Measurements from ENCODE around the gene MGST2. TPM values are rescaled to one million over a fixed set of nuclear protein-coding genes. Genes with fewer than 3 reads are reported as not detected.

MGST2 gene
- total RNA-seq, 1 experiment from 2014 or later: 81.8 TPM

DNA sequence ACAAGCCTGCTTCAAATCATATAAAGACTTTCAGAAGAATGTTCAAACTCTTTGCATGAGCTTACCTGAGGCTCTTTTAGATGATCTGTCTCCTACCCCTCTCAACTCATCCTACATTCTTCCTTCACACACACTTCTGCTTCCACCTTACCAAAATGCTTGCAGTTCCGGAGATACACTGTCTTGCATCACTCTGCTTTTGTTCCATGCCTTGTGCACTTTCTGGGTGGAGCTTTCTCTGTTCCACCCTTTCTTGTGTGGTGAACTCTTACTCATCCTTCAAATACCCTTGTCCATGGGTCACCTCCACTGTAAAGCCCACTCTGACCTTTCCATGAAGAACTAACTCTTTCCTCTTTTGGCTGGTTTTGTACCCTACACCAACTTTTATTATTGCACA is 18.4 kb upstream of the MGST2 start:
- peak overlapping the region; percentile 43; the same call in 1 of the 2 replicates for H3K4me2 ChIP-seq
- H3K36me3 ChIP-seq (ENCODE audit: low read depth): no peaks in the 10 kb centered on the region
- no peak for DNase-seq
- no peaks in the 10 kb centered on the region for H3K27me3 ChIP-seq (ENCODE audit: insufficient read depth, low read depth)
- H3K27ac ChIP-seq: peak overlapping the region; percentile 69
- H3K9me2 ChIP-seq (ENCODE audit: insufficient read depth): no peaks in the 10 kb centered on the region
- POLR2A ChIA-PET (ENCODE audit: unreplicated experiment): no interaction called here
- H3K4me1 ChIP-seq (replicated peaks; ENCODE audit: insufficient read depth): peaks cover 47% of the 10 kb centered on the region
- TF ChIP-seq EZH2 (IDR thresholded peaks at IDR 0.05; ENCODE audit: low read depth): no peak
- TF ChIP-seq, protein P1, sequence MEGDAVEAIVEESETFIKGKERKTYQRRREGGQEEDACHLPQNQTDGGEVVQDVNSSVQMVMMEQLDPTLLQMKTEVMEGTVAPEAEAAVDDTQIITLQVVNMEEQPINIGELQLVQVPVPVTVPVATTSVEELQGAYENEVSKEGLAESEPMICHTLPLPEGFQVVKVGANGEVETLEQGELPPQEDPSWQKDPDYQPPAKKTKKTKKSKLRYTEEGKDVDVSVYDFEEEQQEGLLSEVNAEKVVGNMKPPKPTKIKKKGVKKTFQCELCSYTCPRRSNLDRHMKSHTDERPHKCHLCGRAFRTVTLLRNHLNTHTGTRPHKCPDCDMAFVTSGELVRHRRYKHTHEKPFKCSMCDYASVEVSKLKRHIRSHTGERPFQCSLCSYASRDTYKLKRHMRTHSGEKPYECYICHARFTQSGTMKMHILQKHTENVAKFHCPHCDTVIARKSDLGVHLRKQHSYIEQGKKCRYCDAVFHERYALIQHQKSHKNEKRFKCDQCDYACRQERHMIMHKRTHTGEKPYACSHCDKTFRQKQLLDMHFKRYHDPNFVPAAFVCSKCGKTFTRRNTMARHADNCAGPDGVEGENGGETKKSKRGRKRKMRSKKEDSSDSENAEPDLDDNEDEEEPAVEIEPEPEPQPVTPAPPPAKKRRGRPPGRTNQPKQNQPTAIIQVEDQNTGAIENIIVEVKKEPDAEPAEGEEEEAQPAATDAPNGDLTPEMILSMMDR (conservative IDR thresholded peaks at IDR 0.05): no peak
- H4K20me1 ChIP-seq (ENCODE audit: insufficient read depth): no peaks in the 10 kb centered on the region
- 0 out of 2 replicates have a peak, but pooled peaks cover 6% of the 10 kb centered on the region for H3K9me3 ChIP-seq (ENCODE audit: insufficient read depth, low read depth)
- CTCF ChIA-PET: no interaction called here
- H3K79me2 ChIP-seq (ENCODE audit: low read depth): no peaks in the 10 kb centered on the region
- peaks cover 16% of the 10 kb centered on the region for H3F3A ChIP-seq (ENCODE audit: insufficient read depth, low read depth)
- intact Hi-C loops (cut with micrococcal nuclease; ENCODE audit: unreplicated experiment): loop anchor here (5.0 kb wide), 1 partner anchor 470 kb away; the partner anchor contains the start of gene ELF2
- 0 out of 2 replicates have a peak overlapping the region, but pooled peaks have one; percentile 6 for H3K4me3 ChIP-seq
- no peak overlapping the region for H2AFZ ChIP-seq
- BruUV-seq (replicated peaks): no TSS peak

DNA sequence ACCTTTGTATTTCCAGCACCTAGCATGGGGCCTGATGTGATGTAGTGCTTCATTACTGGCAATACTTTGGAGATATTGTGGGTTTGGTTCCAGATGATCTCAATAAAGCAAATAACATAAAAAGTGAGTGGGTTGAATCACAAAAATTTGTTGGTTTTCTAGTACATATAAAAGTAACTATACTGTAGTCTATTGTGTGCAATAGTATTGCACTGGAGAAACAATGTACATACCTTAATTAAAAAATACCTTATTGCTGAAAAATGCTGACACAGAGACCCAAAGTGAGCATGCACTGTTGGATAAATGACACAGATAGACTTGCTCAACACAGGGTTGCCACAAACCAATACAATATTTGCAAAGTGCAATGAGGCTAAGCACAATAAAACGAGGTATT is 17.7 kb upstream of the MGST2 start:
- H4K20me1 ChIP-seq (ENCODE audit: insufficient read depth): no peaks in the 10 kb centered on the region

DNA sequence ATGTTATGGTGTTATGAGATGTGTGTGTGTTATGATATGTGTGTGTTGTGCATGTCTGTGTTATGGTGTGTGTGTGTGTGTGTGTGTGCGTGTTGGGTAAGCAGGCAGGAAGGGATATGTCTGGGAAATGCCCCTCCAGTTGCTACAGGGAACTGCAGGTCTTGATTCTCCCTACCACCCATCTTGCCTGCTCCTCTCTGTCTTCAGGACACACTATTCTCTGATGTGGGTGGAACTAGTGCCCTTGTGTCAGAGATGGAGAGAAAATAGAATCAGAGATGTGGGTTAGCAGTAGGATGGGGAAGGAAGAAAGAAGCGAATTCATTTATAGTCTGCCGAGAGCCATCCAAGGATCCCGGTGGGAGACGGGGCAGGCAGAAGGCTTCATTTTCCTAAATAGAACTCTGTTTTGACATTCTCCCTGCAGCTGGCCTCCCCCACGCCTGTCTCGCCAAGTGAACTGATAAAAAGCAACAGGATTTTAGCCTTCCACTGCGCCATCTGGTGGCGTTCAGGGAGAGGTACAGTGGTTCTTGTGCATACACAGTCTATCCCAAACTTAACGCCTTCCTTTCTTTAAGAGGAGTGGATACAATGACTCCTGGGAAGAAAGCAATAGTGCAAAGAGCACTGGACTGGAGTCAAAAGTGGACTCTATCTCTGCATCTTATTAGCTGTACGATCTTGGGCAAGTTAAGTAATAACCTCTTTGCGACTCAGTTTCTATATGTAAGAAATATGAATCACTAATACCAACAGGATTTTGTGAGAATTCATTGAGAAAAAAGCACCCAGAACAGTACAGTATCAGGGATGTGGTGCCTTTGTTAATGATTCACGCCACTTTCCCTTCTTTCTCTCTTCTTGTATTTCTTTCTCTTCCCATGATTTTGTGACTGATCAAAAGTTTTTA is 14.1 kb upstream of the MGST2 start:
- Histone ChIP-seq H3K4me1 (replicated peaks; ENCODE audit: insufficient read depth) (peaks cover 16% of the 10 kb centered on the region), H4K20me1 (ENCODE audit: insufficient read depth) (no peaks in the 10 kb centered on the region), H3K4me3 (no peak overlapping the region), H3K27ac (no peak overlapping the region), H3K9me3 (ENCODE audit: insufficient read depth, low read depth) (no peaks in the 10 kb centered on the region), H3K9me2 (ENCODE audit: insufficient read depth) (no peaks in the 10 kb centered on the region), H2AFZ (no peak overlapping the region), H3K79me2 (ENCODE audit: low read depth) (no peaks in the 10 kb centered on the region), H3K36me3 (ENCODE audit: low read depth) (no peaks in the 10 kb centered on the region), H3F3A (ENCODE audit: insufficient read depth, low read depth) (peaks cover 5% of the 10 kb centered on the region; the same call in 1 of the 2 replicates), H3K27me3 (ENCODE audit: insufficient read depth, low read depth) (no peaks in the 10 kb centered on the region), H3K4me2 (peak overlapping the region; percentile 39; the same call in 1 of the 2 replicates)
- POLR2A ChIA-PET (ENCODE audit: unreplicated experiment): interaction anchor here (0.7 kb wide), 2 partner anchors 11 to 621 kb away, joined by 3 to 6 read pairs; no protein-coding TSS in a partner anchor
- DNase-seq: peak; percentile 49 to 60
- BruUV-seq (replicated peaks): no TSS peak
- CTCF ChIA-PET: interaction anchor here (0.5 to 1.3 kb wide), 4 partner anchors 9 to 977 kb away, joined by 3 to 4 read pairs (median 4); no protein-coding TSS in a partner anchor
- intact Hi-C loops (cut with micrococcal nuclease; ENCODE audit: unreplicated experiment): loop anchor here (1.0 to 10.0 kb wide), 5 partner anchors 48 to 621 kb away; partner anchors contain the start of genes NAA15 and NDUFC1
- TF ChIP-seq, protein P1 (conservative IDR thresholded peaks at IDR 0.05): peak; percentile 93
- no peak for TF ChIP-seq EZH2 (IDR thresholded peaks at IDR 0.05; ENCODE audit: low read depth)

More for the DNA sequence above, 17.7 kb upstream of the MGST2 start:
- Histone ChIP-seq H3K27ac (no peak overlapping the region), H3K4me3 (no peak overlapping the region), H2AFZ (no peak overlapping the region), H3K9me3 (ENCODE audit: insufficient read depth, low read depth) (0 out of 2 replicates have a peak, but pooled peaks cover 6% of the 10 kb centered on the region), H3K9me2 (ENCODE audit: insufficient read depth) (no peaks in the 10 kb centered on the region), H3K27me3 (ENCODE audit: insufficient read depth, low read depth) (no peaks in the 10 kb centered on the region), H3F3A (ENCODE audit: insufficient read depth, low read depth) (peaks cover 16% of the 10 kb centered on the region), H3K4me2 (no peak overlapping the region), H3K4me1 (replicated peaks; ENCODE audit: insufficient read depth) (peaks cover 39% of the 10 kb centered on the region), H3K36me3 (ENCODE audit: low read depth) (no peaks in the 10 kb centered on the region), H3K79me2 (ENCODE audit: low read depth) (no peaks in the 10 kb centered on the region)
- BruUV-seq (replicated peaks): no TSS peak
- intact Hi-C loops (cut with micrococcal nuclease; ENCODE audit: unreplicated experiment): loop anchor here (5.0 kb wide), 1 partner anchor 471 kb away; the partner anchor contains the start of gene ELF2
- CTCF ChIA-PET: no interaction called here
- POLR2A ChIA-PET (ENCODE audit: unreplicated experiment): no interaction called here
- TF ChIP-seq EZH2 (IDR thresholded peaks at IDR 0.05; ENCODE audit: low read depth): no peak
- TF ChIP-seq, protein P1 (conservative IDR thresholded peaks at IDR 0.05): no peak
- no peak for DNase-seq
